ENCODE data around the gene IBTK. TPM values are rescaled to one million over a fixed set of nuclear protein-coding genes. Genes with fewer than 3 reads are reported as not detected.

The IBTK gene
- total RNA-seq, 4 donors from 2014 or later = 13.6 to 27.6 (median 18.1) TPM

DNA sequence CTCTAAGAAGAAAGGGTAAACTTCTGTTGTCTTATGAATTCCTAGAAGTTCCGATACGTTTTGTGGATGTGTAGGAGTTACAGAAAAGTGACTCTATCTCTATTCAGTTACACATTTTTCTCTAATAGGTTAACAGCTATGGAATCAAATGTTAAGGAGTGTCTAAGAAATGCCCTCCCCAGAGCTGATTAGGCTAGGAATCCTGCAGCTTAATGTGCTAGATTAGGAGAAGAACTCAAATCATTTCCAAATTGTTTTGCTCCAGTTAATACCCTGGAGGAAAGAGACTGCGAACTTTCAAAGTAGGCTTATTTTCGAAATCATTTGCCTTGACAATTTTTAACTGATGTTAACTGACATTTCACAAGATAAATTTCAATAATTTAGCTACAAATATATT, 51.9 kb downstream of the IBTK start:
- H3K4me3 ChIP-seq = no peak overlapping the region
- H3K27ac ChIP-seq = no peak overlapping the region
- no peak for DNase-seq (ENCODE audit: low spot score in 2 of 2)
- TF ChIP-seq EP300 (IDR thresholded peaks at IDR 0.05) (no peak), POLR2AphosphoS5 (IDR thresholded peaks at IDR 0.05) (no peak), POLR2A (IDR thresholded peaks at IDR 0.05) (no peak)
- TF ChIP-seq, protein P1, sequence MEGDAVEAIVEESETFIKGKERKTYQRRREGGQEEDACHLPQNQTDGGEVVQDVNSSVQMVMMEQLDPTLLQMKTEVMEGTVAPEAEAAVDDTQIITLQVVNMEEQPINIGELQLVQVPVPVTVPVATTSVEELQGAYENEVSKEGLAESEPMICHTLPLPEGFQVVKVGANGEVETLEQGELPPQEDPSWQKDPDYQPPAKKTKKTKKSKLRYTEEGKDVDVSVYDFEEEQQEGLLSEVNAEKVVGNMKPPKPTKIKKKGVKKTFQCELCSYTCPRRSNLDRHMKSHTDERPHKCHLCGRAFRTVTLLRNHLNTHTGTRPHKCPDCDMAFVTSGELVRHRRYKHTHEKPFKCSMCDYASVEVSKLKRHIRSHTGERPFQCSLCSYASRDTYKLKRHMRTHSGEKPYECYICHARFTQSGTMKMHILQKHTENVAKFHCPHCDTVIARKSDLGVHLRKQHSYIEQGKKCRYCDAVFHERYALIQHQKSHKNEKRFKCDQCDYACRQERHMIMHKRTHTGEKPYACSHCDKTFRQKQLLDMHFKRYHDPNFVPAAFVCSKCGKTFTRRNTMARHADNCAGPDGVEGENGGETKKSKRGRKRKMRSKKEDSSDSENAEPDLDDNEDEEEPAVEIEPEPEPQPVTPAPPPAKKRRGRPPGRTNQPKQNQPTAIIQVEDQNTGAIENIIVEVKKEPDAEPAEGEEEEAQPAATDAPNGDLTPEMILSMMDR (IDR thresholded peaks at IDR 0.05) = no peak
- WGBS = 88% methylated on average over 4 of the region's 4 CpGs
- H3K36me3 ChIP-seq = peaks cover 92% of the 10 kb centered on the region
- H3K9me3 ChIP-seq = no peaks in the 10 kb centered on the region
- no peaks in the 10 kb centered on the region for H3K4me1 ChIP-seq
- H3K27me3 ChIP-seq = no peaks in the 10 kb centered on the region

DNA sequence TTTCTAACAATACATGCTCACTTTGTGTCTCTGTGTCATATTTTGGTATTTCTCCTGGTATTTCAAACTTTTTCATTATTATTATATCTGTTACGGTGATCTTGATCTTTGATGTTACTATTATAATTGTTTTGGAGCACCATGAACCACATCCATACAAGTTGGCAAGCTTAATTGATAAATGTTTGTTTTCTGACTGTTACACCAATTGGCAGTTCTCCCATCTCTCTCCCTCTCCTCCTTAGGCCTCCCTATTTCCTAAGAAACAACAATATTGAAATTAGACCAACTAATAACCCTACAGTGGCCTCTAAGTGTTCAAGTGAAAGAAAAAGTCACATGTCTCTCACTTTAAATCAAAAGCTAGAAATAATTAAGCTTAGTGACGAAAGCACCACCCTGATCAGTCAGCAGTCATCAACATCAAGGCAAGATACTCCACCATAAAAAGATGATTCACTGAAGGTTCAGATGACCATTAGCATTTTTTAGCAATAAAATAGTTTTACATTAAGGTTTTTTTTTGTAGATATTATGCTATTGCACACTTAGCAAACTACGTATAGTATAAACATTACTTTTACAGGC, 61.5 kb downstream of the IBTK start:
- no peak for DNase-seq (ENCODE audit: low spot score in 2 of 2)
- 80% methylated on average over 3 of the region's 3 CpGs for WGBS
- TF ChIP-seq, protein P1 (IDR thresholded peaks at IDR 0.05) = no peak
- TF ChIP-seq POLR2AphosphoS5 (IDR thresholded peaks at IDR 0.05) = no peak
- TF ChIP-seq EP300 (IDR thresholded peaks at IDR 0.05) = no peak
- no peak for TF ChIP-seq POLR2A (IDR thresholded peaks at IDR 0.05)
- Histone ChIP-seq H3K27me3 (no peaks in the 10 kb centered on the region), H3K4me1 (no peaks in the 10 kb centered on the region), H3K36me3 (peaks cover 49% of the 10 kb centered on the region), H3K4me3 (no peak overlapping the region), H3K9me3 (no peaks in the 10 kb centered on the region), H3K27ac (no peak overlapping the region)

DNA sequence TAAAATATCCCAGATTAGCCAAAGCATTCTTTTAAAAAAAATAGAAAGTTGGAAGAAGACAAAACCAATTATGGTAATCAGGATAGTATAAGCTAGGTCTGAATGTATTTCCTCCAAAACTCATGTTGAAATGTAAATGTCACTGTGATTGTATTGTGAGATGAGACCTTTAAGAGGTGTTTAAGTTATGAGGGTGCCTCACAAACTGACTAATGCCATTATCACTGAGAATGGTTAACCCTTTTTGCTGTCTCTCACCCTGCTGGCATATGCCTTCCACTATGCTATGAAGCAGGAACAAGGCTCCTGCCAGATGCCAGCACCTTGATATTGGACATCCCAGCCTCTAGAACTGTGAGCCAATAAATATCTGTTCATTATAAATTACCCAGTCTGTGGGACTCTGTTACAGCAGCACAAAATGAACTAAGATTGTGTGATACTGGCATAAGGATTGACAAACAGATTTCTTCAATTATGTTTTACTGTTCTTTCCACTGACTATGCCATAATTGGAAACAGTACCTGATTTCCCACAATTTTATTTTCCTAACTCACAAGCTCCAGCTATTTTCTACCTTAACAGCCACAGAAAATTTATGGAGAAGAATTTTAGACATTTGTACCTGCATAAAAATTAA, 63.8 kb downstream of the IBTK start:
- Histone ChIP-seq H3K4me3 (no peak overlapping the region), H3K36me3 (peaks cover 40% of the 10 kb centered on the region), H3K27me3 (no peaks in the 10 kb centered on the region), H3K4me1 (no peaks in the 10 kb centered on the region), H3K27ac (no peak overlapping the region), H3K9me3 (no peaks in the 10 kb centered on the region)
- TF ChIP-seq POLR2A (IDR thresholded peaks at IDR 0.05) = no peak
- TF ChIP-seq, protein P1 (IDR thresholded peaks at IDR 0.05) = no peak
- no peak for TF ChIP-seq POLR2AphosphoS5 (IDR thresholded peaks at IDR 0.05)
- no peak for TF ChIP-seq EP300 (IDR thresholded peaks at IDR 0.05)
- no peak for DNase-seq (ENCODE audit: low spot score in 2 of 2)

DNA sequence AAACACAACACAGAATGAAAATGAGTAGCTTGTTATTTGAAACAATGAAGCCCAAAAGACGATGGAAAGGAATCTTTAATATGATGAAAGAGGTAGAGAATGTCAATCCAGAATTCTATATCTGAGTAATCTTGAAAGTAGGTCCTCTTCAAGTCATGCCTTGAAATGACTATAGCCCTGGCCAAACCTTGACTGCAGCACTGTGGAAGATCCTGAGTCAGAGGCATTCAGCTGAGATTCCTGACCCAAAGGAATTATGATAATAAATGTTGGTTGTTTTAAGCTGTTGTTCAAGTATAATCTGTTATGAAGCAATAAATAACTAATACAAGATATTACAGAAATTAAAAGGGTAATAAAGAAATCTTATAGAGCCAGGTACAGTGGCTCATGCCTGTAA, 64.8 kb downstream of the IBTK start:
- H3K27me3 ChIP-seq = no peaks in the 10 kb centered on the region
- H3K4me3 ChIP-seq = no peak overlapping the region
- WGBS = 79% methylated on average over 1 of the region's 1 CpG
- H3K9me3 ChIP-seq = no peaks in the 10 kb centered on the region
- DNase-seq (ENCODE audit: low spot score in 2 of 2) = no peak
- TF ChIP-seq POLR2AphosphoS5 (IDR thresholded peaks at IDR 0.05) = no peak
- TF ChIP-seq, protein P1 (IDR thresholded peaks at IDR 0.05) = no peak
- no peak for TF ChIP-seq EP300 (IDR thresholded peaks at IDR 0.05)
- no peak for TF ChIP-seq POLR2A (IDR thresholded peaks at IDR 0.05)
- no peak overlapping the region for H3K27ac ChIP-seq
- peaks cover 32% of the 10 kb centered on the region for H3K36me3 ChIP-seq
- H3K4me1 ChIP-seq = no peaks in the 10 kb centered on the region

DNA sequence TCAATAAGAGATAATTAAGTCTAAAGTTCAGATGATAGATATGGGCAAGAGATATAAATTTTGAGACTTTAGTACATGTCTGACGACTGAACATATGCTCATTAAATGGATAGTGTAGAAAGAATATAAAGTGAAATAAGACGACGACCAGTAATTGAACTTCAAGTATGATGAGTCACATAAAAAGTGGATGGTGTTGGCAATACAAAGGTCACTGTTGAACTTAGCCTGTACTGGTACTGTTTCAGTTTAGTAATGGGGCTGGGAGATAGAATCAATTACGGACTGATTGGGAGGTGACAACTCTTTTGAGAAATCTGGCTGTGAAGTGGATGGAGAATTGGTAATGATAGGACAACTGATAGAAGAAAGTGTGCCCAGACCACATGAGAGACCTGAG, 68.1 kb downstream of the IBTK start:
- WGBS = 88% methylated on average over 4 of the region's 4 CpGs
- no peak overlapping the region for H3K27ac ChIP-seq
- no peak for DNase-seq (ENCODE audit: low spot score in 2 of 2)
- no peaks in the 10 kb centered on the region for H3K27me3 ChIP-seq
- H3K4me3 ChIP-seq = no peak overlapping the region
- TF ChIP-seq, protein P1 (IDR thresholded peaks at IDR 0.05) = no peak
- TF ChIP-seq EP300 (IDR thresholded peaks at IDR 0.05) (no peak), POLR2A (IDR thresholded peaks at IDR 0.05) (no peak), POLR2AphosphoS5 (IDR thresholded peaks at IDR 0.05) (no peak)
- no peaks in the 10 kb centered on the region for H3K9me3 ChIP-seq
- no peaks in the 10 kb centered on the region for H3K4me1 ChIP-seq
- peaks cover 34% of the 10 kb centered on the region for H3K36me3 ChIP-seq
